ENCODE measurements around the gene ADGRL3. TPM values are rescaled to one million over a fixed set of nuclear protein-coding genes. Genes with fewer than 3 reads are reported as not detected.

The ADGRL3 gene
- 1.4 and 1.8 TPM in 2 replicates for total RNA-seq (2014; rRNA removed; shearing (Covaris generic))
- 0.38 and 0.42 TPM in 2 replicates for polyA plus RNA-seq (2014; cell fraction: nucleus; rRNA removed)

DNA sequence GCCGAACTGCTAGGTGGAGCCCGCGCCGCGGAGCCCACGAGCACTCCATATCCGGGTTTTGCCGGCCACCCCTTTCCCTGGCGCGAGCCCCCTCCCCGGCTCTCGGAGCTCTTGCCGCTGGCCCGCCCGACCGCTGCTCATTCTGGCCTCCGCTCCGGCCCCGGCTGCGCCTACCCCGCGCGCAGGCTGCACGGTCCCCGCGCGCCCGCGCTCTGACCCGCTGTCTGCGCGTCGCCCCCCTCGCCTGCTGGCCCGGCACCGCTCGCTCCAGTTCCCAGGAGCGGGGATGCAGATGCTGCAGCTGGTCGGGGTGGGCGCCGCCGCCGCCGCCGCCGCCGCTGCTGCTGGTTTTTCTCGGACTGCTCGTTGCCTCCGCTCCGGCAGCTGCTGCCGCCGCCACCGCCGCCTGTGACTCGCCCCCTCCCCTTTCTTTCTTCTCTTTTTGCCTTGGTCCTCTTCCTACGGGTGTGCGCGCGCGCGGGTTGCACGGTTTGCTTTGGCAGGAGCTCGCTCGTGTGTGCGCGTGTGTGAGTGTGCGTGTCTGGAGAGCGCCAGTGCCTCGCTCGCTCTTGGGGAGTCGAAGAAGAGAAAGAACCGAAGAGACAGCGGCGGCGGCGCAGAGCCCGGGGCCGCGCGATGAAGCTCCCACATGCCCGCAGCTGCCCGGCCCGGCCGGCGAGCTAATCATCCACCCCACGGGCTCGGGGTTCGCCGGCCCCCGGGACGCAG, at the start of gene ADGRL3:
Gene ADGRL3, plus strand, starts transcription at position 140 of the 729 bp plus-strand sequence.
- DNase-seq (ENCODE audit: extremely low read depth, low read depth), result no peak

DNA sequence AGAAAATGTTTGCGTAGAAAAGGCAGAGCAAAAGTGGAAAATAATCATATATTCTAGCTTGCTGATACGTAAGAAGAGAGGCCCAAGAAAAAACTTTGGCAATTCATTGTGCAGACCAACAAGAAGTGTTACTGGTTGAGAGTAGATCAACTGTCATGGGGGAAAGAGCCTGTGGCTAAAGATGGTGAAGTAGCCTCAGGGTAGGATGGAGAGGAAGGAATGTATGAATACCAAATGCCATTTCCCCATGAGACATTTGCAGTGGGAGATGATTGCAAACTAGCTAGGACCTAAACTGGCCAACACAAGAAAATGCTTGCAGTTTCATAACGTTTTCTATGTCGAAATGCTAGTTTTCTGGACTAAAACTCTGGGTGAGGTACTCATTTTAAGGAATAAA, 47.7 kb upstream of the ADGRL3 start:
- DNase-seq (ENCODE audit: extremely low read depth, low read depth), result no peak

DNA sequence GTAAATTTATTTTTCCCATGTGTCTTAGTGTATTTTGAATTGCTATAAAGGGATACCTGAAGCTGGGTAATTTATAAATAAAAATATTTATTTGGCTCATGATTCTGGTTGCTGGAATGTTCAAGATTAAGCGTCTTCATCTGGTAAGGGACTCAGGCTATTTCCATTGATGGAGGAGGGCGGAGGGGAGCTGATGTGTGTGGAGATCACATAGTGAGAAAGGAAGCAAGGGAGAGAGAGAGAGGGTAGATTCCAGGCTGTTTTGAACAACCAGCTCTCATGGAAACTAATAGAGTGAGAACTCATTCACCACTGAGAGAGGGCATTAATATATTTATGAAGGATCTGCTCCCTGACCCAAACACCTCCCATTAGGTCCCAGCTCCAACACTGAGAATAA, 39.6 kb upstream of the ADGRL3 start:
- DNase-seq (ENCODE audit: extremely low read depth, low read depth), result no peak

DNA sequence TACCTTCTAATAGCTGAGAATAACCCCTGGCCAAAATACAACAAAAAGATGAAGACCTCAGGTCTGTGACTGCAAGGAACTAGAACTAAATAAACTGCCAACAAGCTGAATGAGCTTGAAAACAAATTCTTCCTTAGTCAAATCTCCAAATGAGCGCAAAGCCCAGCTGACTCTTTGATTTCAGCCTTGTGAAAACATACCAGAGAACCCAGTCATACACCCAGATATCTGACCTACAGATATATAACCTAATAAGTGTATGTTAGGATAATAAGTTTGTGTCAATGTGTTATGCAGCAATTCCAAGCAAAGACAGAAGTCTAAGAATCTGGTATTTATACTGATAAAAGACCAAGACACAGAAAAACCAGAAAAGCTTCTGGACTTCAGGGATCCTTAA, 38.0 kb upstream of the ADGRL3 start:
- DNase-seq (ENCODE audit: extremely low read depth, low read depth), result no peak

DNA sequence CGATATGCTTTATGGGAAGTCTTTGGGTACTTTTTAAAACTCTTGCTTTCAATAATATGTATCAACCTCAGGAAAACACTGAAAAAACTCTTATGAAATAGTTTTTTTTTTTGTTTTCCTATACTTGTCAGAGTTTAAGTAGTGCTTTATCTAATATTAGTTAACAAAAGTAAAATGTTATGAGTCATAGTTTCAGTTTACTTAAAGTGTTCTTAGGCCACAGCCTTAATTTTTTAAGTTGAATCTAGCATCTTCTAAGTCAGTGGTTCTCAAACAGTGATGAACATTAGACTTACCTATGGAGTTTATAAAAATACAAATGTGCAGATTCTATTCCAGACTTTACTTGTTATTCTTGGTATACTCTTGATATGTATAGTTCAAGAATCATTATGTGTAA, 26.3 kb upstream of the ADGRL3 start:
- DNase-seq (ENCODE audit: extremely low read depth, low read depth), result no peak

DNA sequence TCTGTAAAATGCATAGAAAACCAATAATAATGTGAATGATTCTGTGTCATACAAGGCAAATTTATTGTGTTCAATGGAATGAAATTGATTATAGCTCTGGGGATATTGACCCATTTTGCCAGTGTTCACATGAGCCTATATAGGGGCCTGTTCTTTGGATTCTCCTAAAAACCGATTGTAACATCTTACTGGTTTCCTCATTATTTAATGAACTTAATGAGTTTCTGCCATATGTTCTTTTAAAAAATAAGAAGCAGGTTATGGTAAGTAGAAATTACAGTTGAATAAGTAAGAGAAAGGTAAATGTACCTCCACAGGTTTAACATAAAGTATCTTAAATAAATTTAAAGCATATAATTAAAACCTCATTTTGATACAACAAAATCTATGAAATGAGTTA, 24.6 kb upstream of the ADGRL3 start:
- no peak for DNase-seq (ENCODE audit: extremely low read depth, low read depth)

DNA sequence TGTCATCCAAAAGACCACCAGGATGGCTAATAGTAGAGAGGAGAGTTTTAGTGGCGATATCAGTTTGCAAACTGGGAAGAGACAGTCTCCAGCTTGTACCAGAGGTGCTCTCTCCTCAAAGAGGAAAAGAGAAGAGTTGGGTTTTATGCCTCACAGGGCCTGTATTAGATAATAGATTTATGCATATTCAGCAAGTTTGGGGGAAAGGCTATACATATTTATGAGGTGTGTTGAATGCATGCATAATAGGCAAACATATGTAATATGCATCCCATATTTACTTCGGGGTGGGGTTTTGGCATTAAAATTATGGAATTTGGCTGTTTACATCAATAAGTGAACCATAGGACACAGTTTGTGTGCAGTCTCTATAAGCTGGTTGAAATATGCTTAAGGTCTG, 22.8 kb upstream of the ADGRL3 start:
- DNase-seq (ENCODE audit: extremely low read depth, low read depth), result no peak

DNA sequence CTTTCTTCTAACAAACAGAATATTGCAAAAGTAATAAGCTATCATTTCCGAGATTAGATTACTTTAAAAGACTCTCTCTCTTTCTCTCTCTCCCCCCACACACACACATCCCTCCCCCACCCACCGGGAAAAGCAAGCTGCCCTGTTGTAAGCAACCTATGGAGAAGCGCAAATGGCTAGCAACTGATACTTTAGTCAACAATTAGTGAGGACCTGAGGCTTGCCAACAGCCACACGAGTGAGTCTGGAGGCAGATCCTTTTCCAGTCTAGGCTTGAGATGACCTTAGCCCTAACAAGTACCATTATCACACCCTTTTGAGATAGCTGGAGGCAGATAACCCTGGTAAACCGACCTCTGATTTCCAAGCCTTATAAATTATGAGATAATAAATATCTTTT, 19.7 kb upstream of the ADGRL3 start:
- no peak for DNase-seq (ENCODE audit: extremely low read depth, low read depth)

DNA sequence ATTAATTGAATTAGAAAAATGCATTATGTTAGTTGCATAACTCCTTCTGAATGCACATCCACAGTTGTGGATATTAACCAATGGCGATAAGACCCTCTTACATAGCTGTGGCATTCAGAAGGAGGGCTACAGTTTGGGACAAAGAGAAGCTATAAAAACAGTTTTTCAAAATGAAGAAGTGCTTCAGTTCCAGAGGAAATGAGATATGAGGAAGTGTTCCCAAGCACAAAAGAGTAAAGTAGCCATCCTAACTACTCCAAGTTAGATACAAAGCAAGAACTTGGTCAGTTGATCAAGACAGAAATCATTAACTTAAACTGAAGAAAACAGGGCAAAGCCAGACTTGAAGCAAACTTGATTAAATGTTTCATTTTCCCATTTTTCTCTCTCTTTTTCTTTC, 17.2 kb upstream of the ADGRL3 start:
- no peak for DNase-seq (ENCODE audit: extremely low read depth, low read depth)

DNA sequence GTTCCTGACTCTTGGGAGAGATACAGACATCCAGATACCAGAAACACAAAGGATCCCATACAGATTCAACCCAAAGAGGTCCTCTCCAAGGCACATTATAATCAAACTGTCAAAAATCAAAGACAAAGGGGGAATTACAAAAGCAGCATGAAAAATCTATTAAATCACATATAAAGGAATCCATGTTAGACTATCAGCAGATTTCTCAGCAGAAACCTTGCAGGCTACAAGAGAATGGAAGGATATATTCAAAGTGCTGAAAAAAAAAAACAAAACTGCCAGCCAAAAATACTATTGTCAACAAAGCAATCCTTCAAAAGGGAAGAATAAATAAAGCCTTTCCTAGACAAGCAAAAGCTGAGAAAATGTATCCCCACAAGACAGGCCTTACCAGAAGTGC, 14.8 kb upstream of the ADGRL3 start:
- DNase-seq (ENCODE audit: extremely low read depth, low read depth), result no peak

DNA sequence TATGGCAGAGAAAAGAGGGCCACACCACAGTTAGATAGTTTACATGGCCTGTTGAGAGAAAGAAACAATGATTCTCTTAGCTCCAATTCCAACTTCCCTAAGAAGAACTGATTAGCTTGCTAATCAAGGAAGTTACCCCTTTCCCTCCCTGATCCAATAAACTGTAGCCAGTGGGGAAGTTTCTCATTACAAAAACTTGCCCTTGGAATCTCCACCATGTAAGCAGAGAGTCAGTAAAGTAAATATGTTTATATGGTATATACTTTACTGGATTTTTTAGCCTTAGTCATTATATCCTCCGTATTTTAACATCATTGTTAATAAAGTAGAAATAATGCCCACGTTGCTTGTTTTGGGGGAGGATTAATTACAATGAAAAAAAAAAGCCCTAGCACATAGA, 7.7 kb upstream of the ADGRL3 start:
- no peak for DNase-seq (ENCODE audit: extremely low read depth, low read depth)

DNA sequence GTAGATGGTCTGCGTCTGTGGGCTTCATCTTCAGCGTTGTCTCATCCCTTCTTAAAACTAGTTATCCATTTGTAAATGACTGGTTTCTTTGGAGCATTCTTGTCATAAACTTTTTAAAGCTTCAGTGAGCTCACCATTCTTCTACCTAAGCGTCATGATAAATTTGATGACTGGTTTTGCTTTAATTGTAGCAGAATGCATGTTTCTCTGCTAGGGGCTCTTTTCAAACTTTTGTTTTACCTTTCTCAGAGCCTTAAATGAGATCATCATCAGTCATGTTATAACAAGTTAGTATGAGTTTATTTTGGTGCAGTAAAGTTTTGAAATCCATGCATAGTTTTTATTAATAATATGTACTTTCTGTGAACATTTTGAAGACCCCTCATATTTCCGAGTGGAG, 6.3 kb upstream of the ADGRL3 start:
- DNase-seq (ENCODE audit: extremely low read depth, low read depth), result no peak

DNA sequence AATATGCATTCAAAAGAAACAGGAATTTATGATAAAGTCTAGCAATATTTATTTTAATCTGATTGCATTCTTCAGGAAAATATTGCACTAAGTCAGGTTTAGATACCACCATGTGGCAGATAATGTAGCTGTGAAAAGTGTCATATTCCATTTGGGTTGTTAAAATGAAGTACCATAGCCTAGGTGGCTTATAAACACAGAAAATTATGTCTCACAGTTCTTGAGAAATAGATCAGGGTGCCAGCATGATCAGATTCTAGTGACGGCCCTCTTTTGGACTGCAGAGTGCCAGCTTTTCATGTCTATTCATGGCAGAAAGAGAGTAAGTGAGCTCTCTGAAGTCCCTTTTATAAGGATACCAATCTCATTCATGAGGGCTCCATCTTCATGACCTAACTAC, 5.6 kb upstream of the ADGRL3 start:
- no peak for DNase-seq (ENCODE audit: extremely low read depth, low read depth)

DNA sequence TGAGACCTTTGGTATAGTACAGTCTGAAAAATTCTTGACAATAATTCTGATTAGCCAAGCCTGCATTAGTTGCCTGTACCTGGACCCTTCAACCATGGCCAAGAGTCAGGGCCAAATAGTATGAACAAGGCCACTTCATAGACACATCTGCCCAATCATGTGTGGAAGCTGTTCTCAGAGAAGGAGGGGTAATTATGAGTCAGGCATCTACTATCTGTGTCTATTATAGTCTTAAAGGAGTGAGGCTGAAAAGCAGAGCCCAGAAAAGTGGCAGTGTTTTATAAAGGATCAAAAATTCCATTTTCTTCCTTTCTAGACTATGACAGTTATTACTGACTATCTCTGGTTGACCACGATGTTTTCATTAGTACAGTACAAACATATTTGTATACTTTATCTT, 5.0 kb upstream of the ADGRL3 start:
- no peak for DNase-seq (ENCODE audit: extremely low read depth, low read depth)

DNA sequence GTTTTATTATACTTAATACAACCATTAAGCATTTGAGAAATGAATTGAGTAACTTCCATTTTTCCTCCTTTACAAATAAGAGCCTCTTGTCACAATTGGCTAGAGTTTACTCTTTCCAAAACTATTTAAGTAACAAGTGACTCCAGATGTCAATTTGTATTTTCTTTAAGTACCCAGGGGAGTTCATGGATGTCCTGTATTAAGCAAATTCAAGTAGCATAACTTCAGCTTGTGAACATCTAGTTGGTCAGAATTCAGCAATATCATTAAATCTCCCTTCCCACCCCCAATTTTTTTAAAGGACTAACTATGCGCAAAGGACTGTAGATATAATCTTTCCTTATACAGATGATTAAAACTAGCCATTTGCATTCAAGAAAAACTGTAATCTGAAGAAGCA, 1.4 kb upstream of the ADGRL3 start:
- no peak for DNase-seq (ENCODE audit: extremely low read depth, low read depth)

DNA sequence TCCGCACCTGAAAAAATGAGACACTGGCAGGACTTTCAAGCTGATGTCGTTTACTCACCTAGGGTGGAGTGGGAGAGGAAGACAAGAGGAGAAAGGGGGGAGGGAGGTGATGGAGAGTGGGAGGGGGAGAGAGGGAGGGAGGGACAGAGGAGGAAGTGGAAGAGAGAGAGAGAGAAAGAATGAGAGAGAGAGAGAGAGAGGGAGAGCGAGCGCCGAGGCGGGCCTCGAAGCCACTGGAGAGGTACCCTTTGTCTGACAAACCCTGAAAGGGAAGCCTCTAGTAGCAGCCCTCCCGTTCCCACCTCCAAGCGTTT, 296 bp upstream of the ADGRL3 start:
- DNase-seq (ENCODE audit: extremely low read depth, low read depth), result no peak

DNA sequence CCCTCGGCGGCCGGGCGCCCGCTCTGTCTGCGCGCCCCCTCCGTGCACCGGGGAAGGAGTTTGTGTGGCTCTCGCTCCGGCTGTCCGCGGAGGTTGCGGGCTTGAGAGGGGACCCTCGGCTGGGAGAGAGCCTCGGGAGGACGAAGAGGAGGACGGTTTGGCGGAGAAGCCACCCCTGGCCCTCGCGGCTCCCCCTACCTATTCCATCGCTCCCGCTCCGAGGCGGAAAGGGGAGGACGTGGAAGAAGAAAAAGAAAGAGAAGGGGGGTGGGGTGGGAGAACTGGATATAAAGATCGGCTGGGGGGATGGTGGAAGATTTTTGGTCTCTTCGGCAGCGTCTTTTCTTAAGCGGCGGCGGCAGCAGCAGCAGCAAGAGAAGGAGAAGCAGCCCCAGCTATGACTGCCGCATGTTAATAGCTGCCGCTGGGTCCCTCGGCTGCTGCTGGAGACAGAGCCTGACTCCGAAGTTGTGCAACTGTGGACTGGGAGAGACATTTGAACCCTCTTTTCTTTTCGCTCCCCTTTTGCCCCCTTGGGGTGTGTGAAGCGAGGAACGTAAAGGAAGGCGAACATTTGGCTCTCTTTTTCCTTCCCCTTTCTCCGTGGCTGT, 895 bp downstream of the ADGRL3 start:
- DNase-seq (ENCODE audit: extremely low read depth, low read depth), result no peak

DNA sequence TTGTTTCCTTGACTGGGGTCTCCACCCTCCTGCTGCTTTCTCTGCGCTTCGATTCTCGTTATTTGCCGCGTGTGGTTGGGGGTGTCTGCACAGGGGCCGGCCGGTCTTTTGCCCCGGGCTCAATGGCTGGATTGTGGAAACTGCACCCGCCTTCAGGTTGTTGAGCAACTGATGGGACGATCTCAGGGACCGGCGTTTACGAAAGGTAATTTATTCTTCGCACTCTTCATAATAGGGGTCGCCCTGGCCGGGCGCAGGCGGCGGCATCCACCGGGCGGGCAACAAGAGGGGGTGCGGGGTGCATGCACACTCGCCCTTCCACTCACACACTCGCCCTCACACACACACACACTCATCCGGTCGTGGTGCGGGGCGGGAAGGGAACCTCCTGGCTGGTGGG, 1.4 kb downstream of the ADGRL3 start:
- no peak for DNase-seq (ENCODE audit: extremely low read depth, low read depth)

DNA sequence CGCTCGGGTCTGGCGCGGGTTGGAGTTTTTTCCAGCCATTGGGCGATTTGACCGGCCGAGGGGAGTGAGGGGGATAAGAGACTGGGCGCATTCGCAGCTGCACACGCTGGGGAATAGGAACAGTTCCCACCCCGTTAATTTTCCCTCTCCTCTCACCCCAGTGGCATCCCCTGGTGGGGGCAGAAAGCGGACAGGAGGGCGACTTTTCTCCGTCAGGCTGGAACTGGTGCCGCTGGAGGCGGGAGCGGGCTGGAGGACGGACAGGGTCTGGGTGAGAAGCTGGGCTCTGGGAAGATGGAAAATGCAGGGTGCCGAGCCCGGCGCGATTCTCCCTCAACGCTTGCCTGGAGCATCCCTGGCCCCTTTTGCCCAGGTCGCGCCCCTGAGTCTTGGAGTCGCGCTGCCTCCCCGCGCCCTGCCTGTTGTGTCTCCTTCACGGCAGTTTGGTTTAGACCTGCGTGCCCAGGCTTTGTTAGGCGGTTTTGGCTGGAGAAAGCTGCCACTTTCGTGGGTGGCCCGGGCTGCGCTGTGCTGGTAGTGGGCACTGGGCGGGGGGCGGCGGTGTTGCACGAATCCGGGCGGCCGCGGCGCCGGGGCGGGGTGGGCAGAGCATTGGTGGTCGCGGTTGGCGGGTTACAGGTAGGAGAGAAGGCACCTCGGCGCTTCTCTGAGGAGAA, 2.0 kb downstream of the ADGRL3 start:
- DNase-seq (ENCODE audit: extremely low read depth, low read depth), result no peak

DNA sequence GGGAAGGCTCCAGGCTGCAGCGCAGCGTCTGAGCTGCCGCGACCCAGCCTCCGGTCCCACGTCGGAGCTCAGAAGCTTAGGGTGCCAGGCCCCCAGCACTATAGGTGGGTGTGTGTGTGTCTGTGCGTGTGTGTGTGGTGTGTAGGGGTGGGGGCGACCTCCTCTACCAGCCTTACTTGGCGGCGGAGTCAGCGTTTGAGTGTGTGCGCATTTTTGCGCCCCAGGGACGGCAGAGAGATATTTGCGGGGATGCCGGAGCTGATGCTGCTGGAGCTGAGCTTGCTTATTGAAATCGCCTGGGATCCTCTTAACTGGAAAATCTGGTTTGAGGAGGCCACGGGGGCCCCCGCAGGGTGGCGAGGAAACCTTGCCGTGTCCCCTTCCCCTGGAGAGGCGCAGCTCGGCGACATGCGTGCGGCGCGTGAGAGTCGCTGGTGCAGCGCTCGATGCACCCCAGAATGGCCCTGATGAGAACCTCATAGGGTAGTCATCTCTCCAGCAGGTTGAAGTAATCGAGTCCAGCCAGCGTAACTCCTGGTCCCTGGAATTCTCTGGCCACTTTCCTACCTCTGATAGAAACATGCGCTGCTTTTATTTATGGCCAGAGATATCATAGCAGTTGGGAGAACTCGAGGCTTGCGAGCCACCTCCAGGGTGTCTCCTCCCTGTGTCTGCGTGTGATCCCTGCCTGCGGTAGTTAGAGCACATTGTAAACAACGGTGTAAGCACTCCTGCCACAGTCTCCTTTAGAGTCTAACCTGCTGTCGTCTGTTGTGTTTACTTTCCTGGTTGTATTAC, 2.7 kb downstream of the ADGRL3 start:
- no peak for DNase-seq (ENCODE audit: extremely low read depth, low read depth)

DNA sequence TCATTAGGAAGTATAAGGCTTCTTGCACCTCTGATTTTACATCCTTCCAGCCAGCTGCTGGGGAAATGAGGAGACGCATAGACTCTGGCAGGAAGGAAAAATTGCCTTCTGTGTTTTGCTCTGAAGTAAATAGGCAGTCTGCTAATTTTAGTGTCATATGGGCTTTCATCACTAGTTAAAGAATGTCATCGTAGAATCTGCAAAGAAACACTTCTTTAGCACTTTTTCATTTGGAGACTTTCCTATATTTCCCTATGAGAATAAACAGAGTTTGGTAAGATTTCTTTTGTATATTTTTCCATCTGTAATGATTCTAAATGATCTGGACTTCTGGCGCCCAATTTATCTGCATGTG, 3.3 kb downstream of the ADGRL3 start:
- DNase-seq (ENCODE audit: extremely low read depth, low read depth), result no peak
